Pancreas (tissue), 10 donors: ENCODE measurements around the gene OLFM4. TPM values are rescaled to one million over a fixed set of nuclear protein-coding genes. Genes with fewer than 3 reads are reported as not detected.

Source experiments
- ATAC-seq, 4 donors: fragments of 200-7000 bp; cut with Tn5 transposase; one replicate each; pipeline versions ENCODE4 v1.8.0 to v1.9.1; 2020; ENCODE audit warnings: mild to moderate bottlenecking in 4 of 4, moderate library complexity in 4 of 4
- DNase-seq, 6 donors: peaks; one replicate each; pipeline ENCODE4 v3.0.0-alpha.2; 2020
- FAIRE-seq: peaks from 2 replicates; lab custom pipeline; 2012; peaks lifted over from hg19 to GRCh38; lab: Jason Lieb, UNC
- H3K27ac ChIP-seq, 4 donors: fragments of 200-600 bp; sonication (generic); 1 replicate in 3 of 4; 2 replicates in 1 of 4; pipeline versions ENCODE4 v1.5.0 to v1.8.0; 2020
- H3K27me3 ChIP-seq, 4 donors: fragments of 200-600 bp; one replicate each; pipeline ENCODE4 v1.8.0; 2021
- H3K36me3 ChIP-seq, 3 donors: fragments of 200-600 bp; sonication (generic) in 1 of 3; one replicate each; pipeline versions ENCODE4 v1.5.0 to v1.8.0; 2020 to 2021
- H3K4me1 ChIP-seq, 3 donors: fragments of 200-600 bp; one replicate each; pipeline ENCODE4 v1.8.0; 2021
- H3K4me3 ChIP-seq, 4 donors: fragments of 200-600 bp; sonication (generic) in 2 of 4; one replicate each; pipeline versions ENCODE4 v1.5.0 to v1.8.0; 2020 to 2021
- H3K9me3 ChIP-seq, 4 donors: fragments of 200-600 bp; one replicate each; pipeline ENCODE4 v1.8.0; 2021
- WGBS, 2 donors: extraction: QIAGEN DNeasy Blood & Tissue Kit; methylation state at CpG; one replicate each; pipeline ENCODE4 v1.1.7; 2013; 5-methylcytosine and 5-hydroxymethylcytosine counted together
- intact Hi-C, 3 donors: fragments of 100-400 bp; cut with DNase I; formaldehyde crosslinking; loops; one replicate each; pipeline versions ENCODE4 v1.11.1 to v1.14.2; 2022
- polyA plus RNA-seq, 2 donors: library from polyadenylated mRNA; stranded (reverse); fragments of 200-250 nt; gene quantifications; one replicate each; pipeline ENCODE4 v1.2.3, GENCODE V29; 2013
- total RNA-seq, 6 donors: library from RNA; stranded (reverse); fragmentation: NEBNext Ultra II Directional in 4 of 6; extraction: Animal tissue kit (Norgen Biotek cat#: 25700) in 4 of 6; gene quantifications; one replicate each; pipeline versions ENCODE4 v1.2.1 to v1.2.4, GENCODE V29; 2021 to 2023
- TF ChIP-seq, protein P1 (sequence below), 4 donors: fragments of 200-600 bp; sonication (generic) in 3 of 4; IDR thresholded peaks; one replicate each; pipeline versions ENCODE4 v1.5.0 to v1.8.0; 2021; ENCODE audit warnings: antibody characterized with exemption in 4 of 4
- donor health status: healthy with polysubstance abuse.
- donor health status: DM: no; HTN: no; CAD: no; lungs with moderate emphysema.
- donor health status: DM: no; HTN: no; CAD: no.
- donor health status: control.
- donor health status: control.
- donor health status: Bipolar disorder and iron deficiency.
- donor health status: DM: yes; HTN: yes; CAD: no.
- donor health status: DM: no; HTN: no; CAD: no.
- donor health status: DM: no; HTN: no; CAD: no.
- donor health status: DM: yes; HTN: yes; CAD: no.

The OLFM4 gene
- total and polyA plus RNA-seq, 8 donors: 8.0 to 4,667 (median 107) TPM

DNA sequence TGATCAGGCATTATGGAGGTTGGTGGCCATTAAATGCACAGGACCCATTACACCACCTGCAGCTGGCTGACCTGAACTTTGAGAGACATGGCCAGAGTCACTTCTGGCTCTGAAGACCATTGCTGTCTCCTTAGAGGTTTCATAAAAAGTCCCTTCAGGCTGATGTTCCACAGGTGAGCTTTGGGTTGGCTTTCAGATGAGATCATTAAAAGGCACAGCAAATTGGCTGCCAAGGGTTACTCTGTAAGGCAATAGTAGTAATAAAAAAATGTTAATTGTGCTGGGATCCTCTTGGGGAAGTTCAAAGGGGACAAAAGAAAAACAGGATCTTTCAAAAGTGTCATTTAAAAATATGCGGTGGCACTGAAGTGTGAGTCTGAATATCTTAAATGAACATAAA is 4.2 kb downstream of the OLFM4 start:
- FAIRE-seq (no peak), ATAC-seq (no peak), DNase-seq (no peak)
- intact Hi-C loops: no loop called here
- H3K9me3 ChIP-seq: no peaks in the 10 kb centered on the region
- peaks cover 0 to 7% (median 0%) of the 10 kb centered on the region in 3 donors for H3K4me1 ChIP-seq
- WGBS, 2 donors: 0 to 92% methylated on average over 1 of the region's 1 CpG
- H3K4me3 ChIP-seq: no peak overlapping the region
- H3K27me3 ChIP-seq: no peaks in the 10 kb centered on the region
- H3K36me3 ChIP-seq: no peaks in the 10 kb centered on the region
- TF ChIP-seq, protein P1, sequence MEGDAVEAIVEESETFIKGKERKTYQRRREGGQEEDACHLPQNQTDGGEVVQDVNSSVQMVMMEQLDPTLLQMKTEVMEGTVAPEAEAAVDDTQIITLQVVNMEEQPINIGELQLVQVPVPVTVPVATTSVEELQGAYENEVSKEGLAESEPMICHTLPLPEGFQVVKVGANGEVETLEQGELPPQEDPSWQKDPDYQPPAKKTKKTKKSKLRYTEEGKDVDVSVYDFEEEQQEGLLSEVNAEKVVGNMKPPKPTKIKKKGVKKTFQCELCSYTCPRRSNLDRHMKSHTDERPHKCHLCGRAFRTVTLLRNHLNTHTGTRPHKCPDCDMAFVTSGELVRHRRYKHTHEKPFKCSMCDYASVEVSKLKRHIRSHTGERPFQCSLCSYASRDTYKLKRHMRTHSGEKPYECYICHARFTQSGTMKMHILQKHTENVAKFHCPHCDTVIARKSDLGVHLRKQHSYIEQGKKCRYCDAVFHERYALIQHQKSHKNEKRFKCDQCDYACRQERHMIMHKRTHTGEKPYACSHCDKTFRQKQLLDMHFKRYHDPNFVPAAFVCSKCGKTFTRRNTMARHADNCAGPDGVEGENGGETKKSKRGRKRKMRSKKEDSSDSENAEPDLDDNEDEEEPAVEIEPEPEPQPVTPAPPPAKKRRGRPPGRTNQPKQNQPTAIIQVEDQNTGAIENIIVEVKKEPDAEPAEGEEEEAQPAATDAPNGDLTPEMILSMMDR (IDR thresholded peaks at IDR 0.05): no peak
- H3K27ac ChIP-seq: peak overlapping the region in 1 of 4 donors; percentile 6

DNA sequence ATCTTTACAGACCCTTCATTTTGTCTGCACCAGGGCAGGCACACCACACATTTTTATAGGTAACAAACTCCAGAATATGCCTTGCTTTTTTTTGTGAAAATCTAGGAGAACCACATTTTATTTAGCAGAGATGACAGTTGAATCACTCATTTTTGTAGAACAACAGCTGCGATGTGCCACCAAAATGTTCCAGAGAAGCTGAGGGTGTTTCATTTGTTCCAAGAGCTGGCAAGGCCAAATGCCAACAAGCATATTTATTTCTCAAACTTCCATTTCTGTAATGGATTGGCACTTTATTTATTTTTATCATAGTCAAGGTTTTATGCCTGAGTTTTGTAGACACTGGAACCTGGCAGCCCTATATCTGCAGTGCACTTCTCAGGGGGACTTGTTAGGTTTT is 10.4 kb downstream of the OLFM4 start:
- Histone ChIP-seq H3K4me3 (no peak overlapping the region), H3K27me3 (no peaks in the 10 kb centered on the region), H3K4me1 (peaks cover 0 to 12% (median 0%) of the 10 kb centered on the region in 3 donors), H3K36me3 (no peaks in the 10 kb centered on the region), H3K27ac (no peak overlapping the region), H3K9me3 (no peaks in the 10 kb centered on the region)
- intact Hi-C loops: no loop called here
- ATAC-seq: peak in 2 of 4 donors; percentile 1 to 3
- TF ChIP-seq, protein P1 (IDR thresholded peaks at IDR 0.05): no peak
- 53 to 78% methylated on average over 1 of the region's 1 CpG for WGBS, 2 donors
- FAIRE-seq: no peak
- no peak for DNase-seq

DNA sequence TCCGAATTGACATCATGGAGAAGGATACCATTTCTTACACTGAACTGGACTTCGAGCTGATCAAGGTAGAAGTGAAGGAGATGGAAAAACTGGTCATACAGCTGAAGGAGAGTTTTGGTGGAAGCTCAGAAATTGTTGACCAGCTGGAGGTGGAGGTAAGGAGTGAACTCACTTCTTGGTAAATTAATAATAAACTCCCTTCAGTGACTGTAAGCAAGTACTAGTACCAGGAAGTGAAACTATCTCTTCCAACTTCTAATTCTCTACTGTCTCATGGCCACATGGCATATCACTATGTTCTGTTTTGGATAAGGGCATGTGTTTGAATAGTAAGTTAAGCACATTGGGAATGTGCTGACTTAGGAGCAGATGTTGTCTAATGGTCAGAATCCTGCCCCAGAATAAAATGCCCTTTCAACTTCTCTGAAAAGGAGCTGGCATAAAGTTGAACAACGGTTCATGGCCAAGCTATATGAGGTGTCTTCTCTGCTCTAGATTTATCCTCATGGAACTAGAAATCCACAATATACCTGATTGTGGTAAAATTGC is 13.4 kb downstream of the OLFM4 start:
- Histone ChIP-seq H3K27ac (peak overlapping the region in 2 of 4 donors; percentile 23 to 35), H3K9me3 (no peaks in the 10 kb centered on the region), H3K27me3 (no peaks in the 10 kb centered on the region), H3K36me3 (no peaks in the 10 kb centered on the region), H3K4me3 (no peak overlapping the region), H3K4me1 (peaks cover 0 to 22% (median 7%) of the 10 kb centered on the region in 3 donors)
- peak; percentile 1 to 75 (median 26) for ATAC-seq
- WGBS, 2 donors: 53 to 60% methylated on average over 3 of the region's 3 CpGs
- intact Hi-C loops: no loop called here
- no peak for DNase-seq
- TF ChIP-seq, protein P1 (IDR thresholded peaks at IDR 0.05): no peak
- no peak for FAIRE-seq

DNA sequence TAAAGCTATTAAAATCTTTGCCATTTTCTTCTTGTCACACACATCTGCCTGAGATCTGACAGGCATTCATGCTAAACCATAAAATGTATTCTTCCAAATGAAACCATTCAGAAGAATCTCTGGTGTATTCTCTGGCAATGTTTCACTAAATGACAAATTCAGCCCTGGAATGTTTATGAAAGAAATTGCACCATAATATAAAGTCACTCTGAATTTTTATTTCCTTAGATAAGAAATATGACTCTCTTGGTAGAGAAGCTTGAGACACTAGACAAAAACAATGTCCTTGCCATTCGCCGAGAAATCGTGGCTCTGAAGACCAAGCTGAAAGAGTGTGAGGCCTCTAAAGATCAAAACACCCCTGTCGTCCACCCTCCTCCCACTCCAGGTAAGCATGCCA is 14.3 kb downstream of the OLFM4 start:
- peaks cover 0 to 22% (median 7%) of the 10 kb centered on the region in 3 donors for H3K4me1 ChIP-seq
- H3K9me3 ChIP-seq: no peaks in the 10 kb centered on the region
- no peak for DNase-seq
- H3K27ac ChIP-seq: peak overlapping the region in 1 of 4 donors; percentile 35
- no peak overlapping the region for H3K4me3 ChIP-seq
- no peaks in the 10 kb centered on the region for H3K27me3 ChIP-seq
- no peak for ATAC-seq
- no peaks in the 10 kb centered on the region for H3K36me3 ChIP-seq
- WGBS, 2 donors: 85 to 86% methylated on average over 4 of the region's 4 CpGs
- FAIRE-seq: no peak
- intact Hi-C loops: no loop called here
- TF ChIP-seq, protein P1 (IDR thresholded peaks at IDR 0.05): no peak

DNA sequence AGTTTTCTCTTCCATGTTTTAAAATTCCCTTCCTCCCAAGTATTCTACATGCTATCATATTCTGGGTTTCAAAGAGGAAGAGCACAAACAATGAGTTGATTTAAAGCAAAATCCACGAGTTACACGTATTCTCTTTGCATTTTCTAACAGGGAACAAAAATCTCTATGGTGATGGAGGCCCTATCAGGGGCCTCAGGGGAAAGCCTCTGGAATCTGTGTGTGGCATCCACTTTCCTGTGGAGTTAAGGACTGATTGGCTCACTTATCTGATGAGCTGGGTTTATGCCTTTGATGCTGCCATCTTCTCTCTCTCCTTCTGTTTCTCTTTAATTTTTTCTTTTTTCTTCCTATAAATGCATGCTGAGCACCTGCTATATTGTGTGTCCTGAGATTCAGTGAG is 14.8 kb downstream of the OLFM4 start:
- peak overlapping the region in 1 of 4 donors; percentile 51 for H3K27ac ChIP-seq
- H3K4me3 ChIP-seq: no peak overlapping the region
- TF ChIP-seq, protein P1 (IDR thresholded peaks at IDR 0.05): no peak
- intact Hi-C loops: no loop called here
- FAIRE-seq: no peak
- no peaks in the 10 kb centered on the region for H3K9me3 ChIP-seq
- H3K27me3 ChIP-seq: no peaks in the 10 kb centered on the region
- WGBS, 2 donors: 82 to 95% methylated on average over 2 of the region's 2 CpGs
- peaks cover 0 to 22% (median 7%) of the 10 kb centered on the region in 3 donors for H3K4me1 ChIP-seq
- no peak for DNase-seq
- ATAC-seq: no peak
- H3K36me3 ChIP-seq: no peaks in the 10 kb centered on the region
